Mucosa of descending colon (tissue), 3 donors: ENCODE results near the gene ISOC2. TPM values are rescaled to one million over a fixed set of nuclear protein-coding genes. Genes with fewer than 3 reads are reported as not detected.

Experiments
- ATAC-seq: fragments of 200-7000 bp; cut with Tn5 transposase; one replicate; pipeline ENCODE4 v1.9.1; 2020; ENCODE audit warnings: mild to moderate bottlenecking, moderate library complexity
- DNase-seq, 3 donors: peaks; one replicate each; pipeline ENCODE4 v3.0.0-alpha.2; 2020
- H3K36me3 ChIP-seq: fragments of 200-600 bp; one replicate; pipeline ENCODE4 v1.8.0; 2021; ENCODE audit warnings: low read depth, mild to moderate bottlenecking
- H3K4me1 ChIP-seq: fragments of 200-600 bp; one replicate; pipeline ENCODE4 v1.8.0; 2021; ENCODE audit warnings: low read depth, mild to moderate bottlenecking
- H3K4me3 ChIP-seq: fragments of 200-600 bp; one replicate; pipeline ENCODE4 v1.8.0; 2021; ENCODE audit warnings: mild to moderate bottlenecking
- H3K9me3 ChIP-seq: fragments of 200-600 bp; one replicate; pipeline ENCODE4 v1.8.0; 2021; ENCODE audit warnings: mild to moderate bottlenecking
- CTCF ChIP-seq: fragments of 200-600 bp; IDR thresholded peaks from one replicate; pipeline ENCODE4 v1.8.0; 2022; ENCODE audit warnings: antibody characterized with exemption, mild to moderate bottlenecking
- intact Hi-C, 2 donors: fragments of 100-400 bp; cut with DNase I in 1 of 2; cut with micrococcal nuclease in 1 of 2; formaldehyde crosslinking; loops; one replicate each; pipeline versions ENCODE4 v1.11.0 to v1.11.1; 2022; cut with DNase I, micrococcal nuclease
- total RNA-seq, 3 donors: library from RNA; stranded (reverse); fragmentation: NEBNext Ultra II Directional in 2 of 3; extraction: Animal tissue kit (Norgen Biotek cat#: 25700) in 2 of 3; gene quantifications; one replicate each; pipeline versions ENCODE4 v1.2.1 to v1.2.4, GENCODE V29; 2021 to 2023
- donor health status: DM: no; HTN: no; CAD: no; lungs with moderate emphysema.
- donor health status: DM: no; HTN: no; CAD: no.
- donor health status: DM: no; HTN: yes; CAD: no.

ISOC2 gene
- total RNA-seq, 3 donors from 2014 or later, result 65.8 to 88.4 (median 86.9) TPM

GRCh38 chr19:55460670-55461258, 678 bp downstream of the ISOC2 start:
- Histone ChIP-seq H3K36me3 (peaks cover 4% of the 10 kb centered on the region), H3K4me3 (peak overlapping the region; percentile 68), H3K9me3 (no peaks in the 10 kb centered on the region), H3K4me1 (peaks cover 10% of the 10 kb centered on the region)
- peak; percentile 86 to 88 (median 88) for DNase-seq
- peak; percentile 57 for ATAC-seq
- intact Hi-C loops, result no loop called here
- no peak for TF ChIP-seq CTCF

- DNase-seq (peak in 1 of 3 donors; percentile 54), ATAC-seq (no peak)
- peaks cover 10% of the 10 kb centered on the region for H3K4me1 ChIP-seq
- H3K36me3 ChIP-seq, result peaks cover 4% of the 10 kb centered on the region
- H3K4me3 ChIP-seq, result no peak overlapping the region
- no peak for TF ChIP-seq CTCF
- H3K9me3 ChIP-seq, result no peaks in the 10 kb centered on the region
- intact Hi-C loops, result no loop called here
These were observed 1.3 kb downstream of the ISOC2 start for GRCh38 chr19:55459950-55460657.

- no peak for ATAC-seq
- intact Hi-C loops, result no loop called here
- DNase-seq, result no peak
- Histone ChIP-seq H3K4me1 (peaks cover 10% of the 10 kb centered on the region), H3K9me3 (no peaks in the 10 kb centered on the region), H3K36me3 (peaks cover 4% of the 10 kb centered on the region), H3K4me3 (no peak overlapping the region)
- no peak for TF ChIP-seq CTCF
These were observed 1.9 kb downstream of the ISOC2 start for GRCh38 chr19:55459551-55459949.

GRCh38 chr19:55457683-55458457, 3.6 kb downstream of the ISOC2 start:
- H3K36me3 ChIP-seq, result peaks cover 4% of the 10 kb centered on the region
- no peaks in the 10 kb centered on the region for H3K9me3 ChIP-seq
- intact Hi-C loops, result no loop called here
- no peak for DNase-seq
- no peak for TF ChIP-seq CTCF
- ATAC-seq, result no peak
- H3K4me3 ChIP-seq, result no peak overlapping the region
- H3K4me1 ChIP-seq, result peaks cover 10% of the 10 kb centered on the region

- no peak for TF ChIP-seq CTCF
- H3K9me3 ChIP-seq, result no peaks in the 10 kb centered on the region
- ATAC-seq (no peak), DNase-seq (no peak)
- H3K36me3 ChIP-seq, result no peaks in the 10 kb centered on the region
- peaks cover 18% of the 10 kb centered on the region for H3K4me1 ChIP-seq
- intact Hi-C loops, result no loop called here
- H3K4me3 ChIP-seq, result no peak overlapping the region
These were observed 5.1 kb downstream of the ISOC2 start for GRCh38 chr19:55456347-55456746.
